GM12892 (cell line): ENCODE measurements around the gene GRID1.

ENCODE experiments used
- POLR2A ChIP-seq: IDR thresholded peaks from 2 replicates; pipeline ENCODE4 v1.6.1; 2011; ENCODE audit warnings: low read depth, low read length, control low read depth
- POLR2AphosphoS5 ChIP-seq: IDR thresholded peaks from 2 replicates; pipeline ENCODE4 v1.6.1; 2011; ENCODE audit warnings: low read depth, low read length, control low read depth
- TAF1 ChIP-seq: IDR thresholded peaks from 2 replicates; pipeline ENCODE4 v1.6.1; 2011; ENCODE audit warnings: low read depth, mild to moderate bottlenecking, control low read depth, low read length, borderline replicate concordance

DNA sequence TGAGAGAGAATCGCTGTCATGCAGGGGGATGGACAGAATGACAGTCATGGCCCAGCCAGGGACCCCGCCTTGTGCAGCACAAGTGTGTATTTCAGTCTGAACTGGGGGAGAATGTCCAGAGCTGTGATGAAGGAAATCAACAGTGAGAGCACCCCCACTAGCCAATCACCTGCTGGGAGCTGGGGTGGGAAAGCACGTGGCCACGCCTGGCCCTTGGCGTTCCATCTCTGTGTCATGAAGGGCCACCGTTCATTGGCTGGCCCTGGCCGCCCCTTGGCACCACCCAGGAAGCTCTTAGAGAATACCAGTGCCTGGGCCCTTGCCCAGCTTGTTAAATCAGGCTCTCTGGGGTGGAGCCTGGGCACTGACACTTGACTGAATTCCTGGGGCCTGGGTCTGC is 22.8 kb downstream of the GRID1 start:
- TF ChIP-seq POLR2A, result no peak
- no peak for TF ChIP-seq TAF1
- no peak for TF ChIP-seq POLR2AphosphoS5
